Neural progenitor cell (in vitro differentiated cells): Measurements from ENCODE around the gene MPZ. TPM values are rescaled to one million over a fixed set of nuclear protein-coding genes. Genes with fewer than 3 reads are reported as not detected.

Experiments
- DNase-seq: peaks from one replicate; pipeline ENCODE4 v3.0.0-alpha.2; 2016; ENCODE audit warnings: low spot score
- H2AFZ ChIP-seq: fragments of 200-600 bp; sonication (generic); replicated peaks from 2 replicates; pipeline ENCODE4 v1.6.1; 2016; ENCODE audit warnings: antibody characterized with exemption
- H3F3A ChIP-seq: fragments of 200-600 bp; sonication (generic); 2 replicates; pipeline ENCODE4 v1.6.1; 2016; ENCODE audit warnings: antibody characterized with exemption, low read depth
- H3K27ac ChIP-seq: fragments of 200-600 bp; sonication (generic); 2 replicates; pipeline ENCODE4 v1.5.1; 2016; ENCODE audit warnings: mild to moderate bottlenecking
- H3K27me3 ChIP-seq: fragments of 200-600 bp; sonication (generic); 2 replicates; pipeline ENCODE4 v1.6.1; 2016; ENCODE audit warnings: mild to moderate bottlenecking, moderate library complexity
- H3K36me3 ChIP-seq: fragments of 200-600 bp; sonication (generic); 2 replicates; pipeline ENCODE4 v1.5.1; 2016
- H3K4me1 ChIP-seq: fragments of 200-600 bp; sonication (generic); 2 replicates; pipeline ENCODE4 v1.6.1; 2016; ENCODE audit warnings: mixed run types
- H3K4me2 ChIP-seq: fragments of 200-600 bp; sonication (generic); 2 replicates; pipeline ENCODE4 v1.6.1; 2016
- H3K4me3 ChIP-seq: fragments of 200-600 bp; sonication (generic); 2 replicates; pipeline ENCODE4 v1.5.1; 2016
- H3K79me2 ChIP-seq: fragments of 200-600 bp; sonication (generic); 2 replicates; pipeline ENCODE4 v1.6.1; 2016; ENCODE audit warnings: low read depth
- H3K9ac ChIP-seq: fragments of 200-600 bp; sonication (generic); 2 replicates; pipeline ENCODE4 v1.6.1; 2016
- H3K9me3 ChIP-seq: fragments of 200-600 bp; sonication (generic); 2 replicates; pipeline ENCODE4 v1.5.1; 2016; ENCODE audit warnings: low read depth
- H4K20me1 ChIP-seq: fragments of 200-600 bp; sonication (generic); 2 replicates; pipeline ENCODE4 v1.6.1; 2016; ENCODE audit warnings: low read depth
- H3K27ac Mint-ChIP-seq: 3 replicates; pipeline ENCODE4 v1.8.0; 2021; ENCODE audit warnings: mixed read lengths
- H3K27me3 Mint-ChIP-seq: 2 replicates; pipeline ENCODE4 v1.8.0; 2022; ENCODE audit warnings: low read depth, mild to moderate bottlenecking, inconsistent platforms, moderate library complexity, mixed read lengths; ENCODE audit not compliant: insufficient read depth
- H3K36me3 Mint-ChIP-seq: 3 replicates; pipeline ENCODE4 v1.8.0; 2021; ENCODE audit warnings: mixed read lengths
- H3K4me1 Mint-ChIP-seq: 3 replicates; pipeline ENCODE4 v1.8.0; 2021; ENCODE audit warnings: mixed read lengths
- H3K4me3 Mint-ChIP-seq: 3 replicates; pipeline ENCODE4 v1.8.0; 2021; ENCODE audit warnings: mild to moderate bottlenecking, moderate library complexity, mixed read lengths
- H3K9me3 Mint-ChIP-seq: 3 replicates; pipeline ENCODE4 v1.8.0; 2020; ENCODE audit warnings: mixed read lengths
- EZH2 ChIP-seq: fragments of 200-600 bp; sonication (generic); IDR thresholded peaks from 2 replicates; pipeline ENCODE4 v1.6.1; 2017; ENCODE audit warnings: antibody characterized with exemption, mild to moderate bottlenecking, moderate library complexity
- EZH2phosphoT487 ChIP-seq: fragments of 200-600 bp; sonication (generic); IDR thresholded peaks from 2 replicates; pipeline ENCODE4 v1.6.1; 2017; ENCODE audit warnings: antibody characterized with exemption
- total RNA-seq: library from RNA; depleted of rRNA; stranded (reverse); fragments of >200 nt; gene quantifications from 2 replicates; pipeline ENCODE4 v1.2.3, GENCODE V29; 2015; ENCODE audit warnings: low replicate concordance
- TF ChIP-seq, protein P1 (sequence below): fragments of 200-600 bp; sonication (generic); IDR thresholded peaks from 2 replicates; pipeline ENCODE4 v1.5.1; 2017; ENCODE audit warnings: antibody characterized with exemption, mild to moderate bottlenecking

MPZ gene
- total RNA-seq, 1 donor from 2014 or later, result 1.1 TPM

DNA sequence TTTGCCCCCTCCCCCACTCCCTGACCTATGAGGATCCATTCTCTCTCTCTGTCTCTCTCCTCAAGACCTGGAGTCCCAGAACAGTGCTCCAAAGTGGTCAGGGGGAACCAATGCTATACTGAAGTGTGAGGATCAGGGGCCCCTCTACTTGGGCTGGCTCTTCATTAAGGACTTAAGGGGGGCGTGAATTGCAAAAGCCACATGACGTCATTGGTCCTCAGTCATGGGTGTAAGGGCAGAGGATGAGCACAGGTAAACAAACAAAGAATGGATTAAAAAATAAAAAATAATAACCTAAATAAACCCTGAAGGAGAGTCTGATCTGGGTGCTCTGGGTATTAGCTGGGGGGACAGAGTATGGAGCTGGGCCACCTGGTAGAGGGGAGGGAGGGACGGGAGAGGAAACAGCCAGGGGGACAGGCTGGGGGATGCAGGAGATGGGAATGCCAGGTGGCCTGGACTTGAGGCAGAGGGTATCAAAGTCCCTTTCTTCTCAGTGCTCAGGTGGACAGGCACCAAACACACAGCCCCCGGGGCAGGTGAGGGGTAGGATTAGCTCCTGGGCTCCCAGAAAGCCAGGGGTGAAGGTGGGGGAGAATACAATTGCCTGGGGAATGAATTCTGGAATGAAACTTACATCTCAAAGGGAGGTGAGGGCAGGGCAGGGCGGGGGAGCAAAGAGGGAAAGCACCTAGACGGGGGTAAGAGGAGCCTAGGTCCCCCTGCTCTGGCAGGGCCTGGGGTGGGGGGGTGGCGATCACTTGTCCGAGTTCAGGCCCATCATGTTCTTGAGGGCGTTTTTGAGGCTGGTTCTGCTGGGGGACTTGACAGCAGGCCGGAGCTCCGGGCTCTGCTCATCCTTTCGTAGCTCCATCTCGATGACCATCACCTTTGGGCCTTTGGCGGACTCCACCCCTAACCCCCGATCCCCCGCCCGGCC, 4.6 kb downstream of the MPZ start:
- Histone ChIP-seq H2AFZ (peak overlapping the region; percentile 94), H3K9me3 (no peaks in the 10 kb centered on the region), H3K36me3 (no peaks in the 10 kb centered on the region), H4K20me1 (no peaks in the 10 kb centered on the region), H3F3A (peaks cover 20% of the 10 kb centered on the region), H3K27me3 (no peaks in the 10 kb centered on the region), H3K4me2 (peak overlapping the region; percentile 94), H3K9ac (peak overlapping the region; percentile 7), H3K79me2 (peaks cover 10% of the 10 kb centered on the region), H3K4me1 (peaks cover 19% of the 10 kb centered on the region), H3K4me3 (peak overlapping the region; percentile 69), H3K27ac (no peak overlapping the region)
- no peaks in the 10 kb centered on the region for H3K36me3 Mint-ChIP-seq
- peaks cover 7% of the 10 kb centered on the region for H3K27me3 Mint-ChIP-seq
- peaks cover 12% of the 10 kb centered on the region for H3K4me1 Mint-ChIP-seq
- TF ChIP-seq EZH2, result no peak
- TF ChIP-seq, protein P1, sequence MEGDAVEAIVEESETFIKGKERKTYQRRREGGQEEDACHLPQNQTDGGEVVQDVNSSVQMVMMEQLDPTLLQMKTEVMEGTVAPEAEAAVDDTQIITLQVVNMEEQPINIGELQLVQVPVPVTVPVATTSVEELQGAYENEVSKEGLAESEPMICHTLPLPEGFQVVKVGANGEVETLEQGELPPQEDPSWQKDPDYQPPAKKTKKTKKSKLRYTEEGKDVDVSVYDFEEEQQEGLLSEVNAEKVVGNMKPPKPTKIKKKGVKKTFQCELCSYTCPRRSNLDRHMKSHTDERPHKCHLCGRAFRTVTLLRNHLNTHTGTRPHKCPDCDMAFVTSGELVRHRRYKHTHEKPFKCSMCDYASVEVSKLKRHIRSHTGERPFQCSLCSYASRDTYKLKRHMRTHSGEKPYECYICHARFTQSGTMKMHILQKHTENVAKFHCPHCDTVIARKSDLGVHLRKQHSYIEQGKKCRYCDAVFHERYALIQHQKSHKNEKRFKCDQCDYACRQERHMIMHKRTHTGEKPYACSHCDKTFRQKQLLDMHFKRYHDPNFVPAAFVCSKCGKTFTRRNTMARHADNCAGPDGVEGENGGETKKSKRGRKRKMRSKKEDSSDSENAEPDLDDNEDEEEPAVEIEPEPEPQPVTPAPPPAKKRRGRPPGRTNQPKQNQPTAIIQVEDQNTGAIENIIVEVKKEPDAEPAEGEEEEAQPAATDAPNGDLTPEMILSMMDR, result no peak
- TF ChIP-seq EZH2phosphoT487, result no peak
- no peak for DNase-seq
- H3K4me3 Mint-ChIP-seq, result peak overlapping the region; percentile 92
- no peaks in the 10 kb centered on the region for H3K9me3 Mint-ChIP-seq
- H3K27ac Mint-ChIP-seq, result peak overlapping the region; percentile 85

DNA sequence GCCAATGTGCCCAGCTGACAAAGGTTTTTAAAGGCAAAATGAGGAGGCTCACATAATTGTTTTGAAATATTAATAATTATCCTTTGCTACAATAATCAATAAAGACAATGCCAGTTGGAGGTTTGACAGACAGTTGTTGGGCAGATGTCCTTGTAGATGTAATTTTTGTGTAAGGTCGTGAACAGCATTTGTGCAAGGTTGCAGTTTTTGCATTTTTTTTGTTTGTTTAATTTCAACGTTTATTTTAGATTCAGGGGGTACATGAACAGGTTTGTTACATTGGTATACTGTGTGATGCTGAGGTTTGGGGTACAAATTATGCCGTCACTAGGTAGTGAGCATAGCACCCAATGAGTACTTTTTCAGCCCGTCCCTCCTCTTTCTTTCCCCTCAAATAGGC, 9.3 kb downstream of the MPZ start:
- H3K4me1 Mint-ChIP-seq, result peaks cover 5% of the 10 kb centered on the region
- no peak overlapping the region for H3K4me2 ChIP-seq
- no peak overlapping the region for H3K4me3 ChIP-seq
- no peaks in the 10 kb centered on the region for H3K9me3 Mint-ChIP-seq
- no peak overlapping the region for H3K4me3 Mint-ChIP-seq
- no peak overlapping the region for H3K27ac ChIP-seq
- no peaks in the 10 kb centered on the region for H3K27me3 ChIP-seq
- H3F3A ChIP-seq, result peaks cover 4% of the 10 kb centered on the region
- peaks cover 10% of the 10 kb centered on the region for H3K79me2 ChIP-seq
- no peak for TF ChIP-seq EZH2
- TF ChIP-seq EZH2phosphoT487, result no peak
- TF ChIP-seq, protein P1, result no peak
- no peaks in the 10 kb centered on the region for H3K36me3 Mint-ChIP-seq
- H2AFZ ChIP-seq, result no peak overlapping the region
- no peaks in the 10 kb centered on the region for H3K36me3 ChIP-seq
- H4K20me1 ChIP-seq, result no peaks in the 10 kb centered on the region
- H3K9me3 ChIP-seq, result no peaks in the 10 kb centered on the region
- H3K27me3 Mint-ChIP-seq, result no peaks in the 10 kb centered on the region
- peaks cover 12% of the 10 kb centered on the region for H3K4me1 ChIP-seq
- no peak overlapping the region for H3K27ac Mint-ChIP-seq
- H3K9ac ChIP-seq, result no peak overlapping the region
- no peak for DNase-seq

DNA sequence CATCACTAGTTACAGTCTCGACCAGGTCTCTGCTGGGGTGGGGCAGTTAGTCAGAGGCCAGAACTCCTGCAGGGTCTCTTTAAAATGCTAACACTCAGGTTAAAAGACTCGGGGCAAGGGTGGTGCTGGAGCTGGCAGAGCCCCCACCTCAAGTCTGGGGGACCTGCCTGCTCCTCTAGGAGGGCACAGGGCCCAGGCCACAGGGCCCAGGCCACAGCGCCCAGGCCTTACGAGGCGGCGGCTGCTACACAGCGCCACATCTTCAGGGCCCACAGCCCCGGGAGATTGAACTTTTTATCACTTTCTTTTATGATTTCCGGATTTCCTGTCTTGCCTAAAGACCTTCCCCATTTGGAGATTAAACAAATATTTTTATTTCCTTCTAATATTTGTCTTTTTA, 10.4 kb downstream of the MPZ start:
- no peaks in the 10 kb centered on the region for H3K27me3 Mint-ChIP-seq
- no peak overlapping the region for H3K27ac ChIP-seq

GRCh38 chr1:161298116-161298515, 11.7 kb downstream of the MPZ start:
- TF ChIP-seq EZH2phosphoT487, result no peak
- Histone ChIP-seq H2AFZ (no peak overlapping the region), H4K20me1 (no peaks in the 10 kb centered on the region), H3K27ac (no peak overlapping the region), H3K9me3 (no peaks in the 10 kb centered on the region), H3K4me3 (no peak overlapping the region), H3K36me3 (no peaks in the 10 kb centered on the region), H3K9ac (no peak overlapping the region), H3F3A (peaks cover 4% of the 10 kb centered on the region), H3K4me1 (no peaks in the 10 kb centered on the region), H3K79me2 (no peaks in the 10 kb centered on the region), H3K27me3 (no peaks in the 10 kb centered on the region), H3K4me2 (no peak overlapping the region)
- H3K36me3 Mint-ChIP-seq, result no peaks in the 10 kb centered on the region
- no peaks in the 10 kb centered on the region for H3K27me3 Mint-ChIP-seq
- no peak overlapping the region for H3K27ac Mint-ChIP-seq
- no peaks in the 10 kb centered on the region for H3K9me3 Mint-ChIP-seq
- H3K4me3 Mint-ChIP-seq, result no peak overlapping the region
- DNase-seq, result no peak
- H3K4me1 Mint-ChIP-seq, result no peaks in the 10 kb centered on the region

More for the DNA sequence above, 10.4 kb downstream of the MPZ start:
- Histone ChIP-seq H3K79me2 (peaks cover 7% of the 10 kb centered on the region), H3K27me3 (no peaks in the 10 kb centered on the region), H3F3A (peaks cover 4% of the 10 kb centered on the region), H3K9me3 (no peaks in the 10 kb centered on the region), H4K20me1 (no peaks in the 10 kb centered on the region), H3K9ac (no peak overlapping the region), H2AFZ (no peak overlapping the region), H3K36me3 (no peaks in the 10 kb centered on the region), H3K4me3 (no peak overlapping the region), H3K4me2 (no peak overlapping the region), H3K4me1 (peaks cover 2% of the 10 kb centered on the region)
- H3K4me3 Mint-ChIP-seq, result no peak overlapping the region
- TF ChIP-seq EZH2, result no peak
- H3K36me3 Mint-ChIP-seq, result no peaks in the 10 kb centered on the region
- H3K9me3 Mint-ChIP-seq, result no peaks in the 10 kb centered on the region
- H3K4me1 Mint-ChIP-seq, result peaks cover 1% of the 10 kb centered on the region
- no peak for DNase-seq
- H3K27ac Mint-ChIP-seq, result no peak overlapping the region
